Endothelial cell of umbilical vein (primary cell): ENCODE measurements around the gene AJAP1. TPM values are rescaled to one million over a fixed set of nuclear protein-coding genes. Genes with fewer than 3 reads are reported as not detected.
A peak's percentile ranks its signal among the peaks of the same experiment; 100 is the strongest.

Experiments
- BruUV-seq: library from RNA; stranded (reverse); fragments of 400-500 nt; replicated peaks from 2 replicates; lab custom pipeline; 2021; lab: Mats Ljungman, UMichigan
- CTCF ChIA-PET: fragments of 300-600, 350-600 bp; sonication (Branson Sonifier 250); formaldehyde crosslinking; loops from one replicate; lab custom pipeline; 2021; ENCODE audit warnings: antibody characterized with exemption, inconsistent platforms; lab: Charles Lee
- POLR2A ChIA-PET: fragments of 300-600, 350-600 bp; sonication (Branson Sonifier 250); formaldehyde crosslinking; loops from one replicate; lab custom pipeline; 2021; ENCODE audit warnings: antibody characterized with exemption, inconsistent platforms; lab: Charles Lee
- DNase-seq: peaks from one replicate; pipeline ENCODE4 v3.0.0-alpha.2; 2011; ENCODE audit warnings: low read depth, low spot score
- FAIRE-seq: peaks from 2 replicates; lab custom pipeline; 2011; peaks lifted over from hg19 to GRCh38; lab: Jason Lieb, UNC
- H2AFZ ChIP-seq: 2 replicates; pipeline ENCODE4 v1.6.0; 2012; ENCODE audit warnings: low read depth, low read length, control low read depth, inconsistent platforms
- H3K27ac ChIP-seq: 2 replicates; pipeline ENCODE4 v1.5.1; 2011; ENCODE audit warnings: low read depth, mild to moderate bottlenecking, control low read depth, low read length, moderate library complexity; ENCODE audit not compliant: insufficient read depth
- H3K27me3 ChIP-seq, 2 experiments: 2 replicates each; pipeline versions ENCODE4 v1.6.0 to v1.6.1; 2011; ENCODE audit warnings: low read length in 2 of 2, mixed read lengths in 1 of 2; ENCODE audit not compliant: control insufficient read depth in 2 of 2, insufficient read depth in 2 of 2
- H3K36me3 ChIP-seq, 2 experiments: 2 replicates in 1 of 2; 3 replicates in 1 of 2; pipeline ENCODE4 v1.5.1; 2011; ENCODE audit warnings: low read length in 2 of 2, mild to moderate bottlenecking in 1 of 2, moderate library complexity in 1 of 2; ENCODE audit not compliant: control insufficient read depth in 2 of 2, insufficient read depth in 2 of 2; ENCODE audit errors: extremely low read depth in 1 of 2
- H3K4me1 ChIP-seq: 3 replicates; pipeline ENCODE4 v1.5.1; 2011; ENCODE audit warnings: mild to moderate bottlenecking, low read length; ENCODE audit not compliant: control insufficient read depth, insufficient read depth; ENCODE audit errors: extremely low read depth
- H3K4me2 ChIP-seq: 2 replicates; pipeline ENCODE4 v1.6.1; 2011; ENCODE audit warnings: low read length, control low read depth, mixed read lengths; ENCODE audit not compliant: insufficient read depth
- H3K4me3 ChIP-seq, 3 experiments: fragments of 200-600 bp in 1 of 3; sonication (generic), shearing (Covaris generic) in 1 of 3; replicated peaks in 1 of 3; 2 replicates each; pipeline ENCODE4 v1.5.1; 2011 to 2016; ENCODE audit warnings: control low read depth in 3 of 3, low read length in 3 of 3, mild to moderate bottlenecking in 2 of 3, inconsistent platforms in 1 of 3, low read depth in 1 of 3, moderate library complexity in 1 of 3; ENCODE audit not compliant: insufficient read depth in 1 of 3
- H3K79me2 ChIP-seq: 2 replicates; pipeline ENCODE4 v1.6.0; 2012; ENCODE audit warnings: low read length, inconsistent platforms; ENCODE audit not compliant: control insufficient read depth, insufficient read depth
- H3K9ac ChIP-seq: replicated peaks from 2 replicates; pipeline ENCODE3; 2011; ENCODE audit warnings: low read length, control low read depth; ENCODE audit not compliant: insufficient read depth; ENCODE audit errors: extremely low read depth
- H3K9me1 ChIP-seq: replicated peaks from 3 replicates; pipeline ENCODE4 v1.6.0; 2011; ENCODE audit warnings: mild to moderate bottlenecking, low read length; ENCODE audit not compliant: control insufficient read depth, insufficient read depth; ENCODE audit errors: extremely low read depth
- H3K9me3 ChIP-seq: replicated peaks from 2 replicates; pipeline ENCODE4 v1.5.1; 2012; ENCODE audit warnings: low read length, inconsistent platforms; ENCODE audit not compliant: control insufficient read depth, insufficient read depth
- H4K20me1 ChIP-seq: replicated peaks from 2 replicates; pipeline ENCODE3; 2011; ENCODE audit warnings: mild to moderate bottlenecking, low read length; ENCODE audit not compliant: control insufficient read depth, insufficient read depth; ENCODE audit errors: extremely low read depth
- EZH2 ChIP-seq: IDR thresholded peaks from 2 replicates; pipeline ENCODE4 v1.6.1; 2012; ENCODE audit warnings: borderline replicate concordance, low read depth, mild to moderate bottlenecking, moderate library complexity, low read length, inconsistent platforms; ENCODE audit not compliant: severe bottlenecking
- FOS ChIP-seq: IDR thresholded peaks from 2 replicates; pipeline ENCODE4 v1.6.1; 2011; ENCODE audit warnings: mild to moderate bottlenecking, low read length, moderate library complexity, borderline replicate concordance; ENCODE audit not compliant: insufficient read depth
- GATA2 ChIP-seq: IDR thresholded peaks from 2 replicates; pipeline ENCODE4 v1.7.0; 2011; ENCODE audit warnings: low read depth, mild to moderate bottlenecking, moderate library complexity, mixed read lengths, low read length; ENCODE audit not compliant: insufficient read length, insufficient read depth
- MYC ChIP-seq: IDR thresholded peaks from one replicate; pipeline ENCODE4 v1.6.1; 2011; ENCODE audit warnings: mild to moderate bottlenecking, low read depth, low read length
- POLR2A ChIP-seq: IDR thresholded peaks from 2 replicates; pipeline ENCODE4 v1.6.1; 2012; ENCODE audit warnings: low read depth, mild to moderate bottlenecking, control low read depth, low read length
- POLR2AphosphoS5 ChIP-seq: IDR thresholded peaks from 2 replicates; pipeline ENCODE4 v1.6.1; 2012; ENCODE audit warnings: low read depth, mild to moderate bottlenecking, control low read depth, low read length, moderate library complexity; ENCODE audit not compliant: insufficient read depth
- dilution Hi-C: fragments of 300-500 bp; cut with MboI; formaldehyde crosslinking; loops from one replicate; pipeline ENCODE4 v1.15.0; 2019; ENCODE audit warnings: low sequenced_read_pairs; ENCODE audit not compliant: extremely low pct_ligation_motif_present
- intact Hi-C: fragments of 100-400 bp; cut with micrococcal nuclease; formaldehyde crosslinking; loops from one replicate; pipeline ENCODE4 v1.10.0; 2022
- polyA plus RNA-seq, 4 experiments: library from polyadenylated mRNA; depleted of rRNA in 3 of 4; stranded (reverse) in 3 of 4; unstranded in 1 of 4; fragments of >200 nt; gene quantifications; 2 replicates each; pipeline versions ENCODE4 v1.2.1 to v1.2.3, GENCODE V29; 2011 to 2012; ENCODE audit warnings: missing spikeins in 1 of 4
- total RNA-seq: library from RNA; stranded (reverse); gene quantifications from 2 replicates; pipeline ENCODE4 v1.2.3, GENCODE V29; 2021
- TF ChIP-seq, protein P1 (sequence below), 2 donors: IDR thresholded peaks; 1 replicate in 1 of 2; 2 replicates in 1 of 2; pipeline ENCODE4 v1.5.1; 2011; ENCODE audit warnings: low read length in 2 of 2, mild to moderate bottlenecking in 2 of 2, moderate library complexity in 2 of 2, control low read depth in 1 of 2, inconsistent platforms in 1 of 2, low read depth in 1 of 2; ENCODE audit not compliant: insufficient read depth in 1 of 2; ENCODE audit errors: extremely low read depth in 1 of 2

AJAP1 gene
- total and polyA plus RNA-seq, 2 donors (not counting 3 experiments of a cell fraction or from before 2014, with no cell fraction given) = not detected

DNA sequence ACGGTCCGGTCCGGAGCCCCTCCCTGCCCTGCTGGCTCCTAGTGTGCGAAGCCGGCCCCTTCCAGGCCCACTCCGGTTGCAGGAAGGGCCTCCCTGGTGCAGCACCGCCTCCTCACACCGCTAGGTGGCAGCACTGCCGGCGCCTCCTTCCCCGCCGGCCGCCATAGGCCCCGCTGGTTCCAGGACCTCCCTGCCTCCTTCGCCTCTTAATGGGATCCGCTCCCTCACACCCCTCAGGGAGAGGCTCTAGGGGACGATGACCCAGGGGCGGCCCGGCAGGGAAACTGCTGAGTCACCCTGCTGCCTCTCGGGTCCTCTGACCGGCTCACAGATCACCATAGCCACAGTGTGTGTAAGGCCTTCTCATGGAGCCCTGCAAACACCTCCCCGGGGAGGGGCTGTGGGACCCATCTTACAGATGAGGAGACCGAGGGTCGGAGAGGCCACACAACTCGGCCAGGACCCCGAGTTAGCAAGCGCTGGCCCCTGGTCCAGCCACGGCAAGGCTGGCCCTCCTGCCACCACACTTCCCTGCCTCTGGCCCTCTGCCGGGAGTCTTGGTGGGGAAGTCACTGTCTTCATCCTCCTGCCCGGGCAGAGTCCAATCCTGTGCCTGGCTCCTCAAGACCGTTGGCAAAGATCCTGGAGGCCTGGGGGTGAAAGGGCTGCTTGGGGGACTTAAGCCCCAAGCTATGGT lies 1.6 kb upstream of the AJAP1 start:
- no peak overlapping the region for H3K27ac ChIP-seq
- H3K4me1 ChIP-seq = no peaks in the 10 kb centered on the region
- intact Hi-C loops = loop anchor here (1.0 to 2.0 kb wide), 2 partner anchors 1264 to 1323 kb away; no protein-coding TSS in a partner anchor
- H3K9me1 ChIP-seq = no peaks in the 10 kb centered on the region
- no peaks in the 10 kb centered on the region for H3K9me3 ChIP-seq
- no peak for TF ChIP-seq MYC
- no peak for TF ChIP-seq FOS
- TF ChIP-seq POLR2A = no peak
- TF ChIP-seq, protein P1, sequence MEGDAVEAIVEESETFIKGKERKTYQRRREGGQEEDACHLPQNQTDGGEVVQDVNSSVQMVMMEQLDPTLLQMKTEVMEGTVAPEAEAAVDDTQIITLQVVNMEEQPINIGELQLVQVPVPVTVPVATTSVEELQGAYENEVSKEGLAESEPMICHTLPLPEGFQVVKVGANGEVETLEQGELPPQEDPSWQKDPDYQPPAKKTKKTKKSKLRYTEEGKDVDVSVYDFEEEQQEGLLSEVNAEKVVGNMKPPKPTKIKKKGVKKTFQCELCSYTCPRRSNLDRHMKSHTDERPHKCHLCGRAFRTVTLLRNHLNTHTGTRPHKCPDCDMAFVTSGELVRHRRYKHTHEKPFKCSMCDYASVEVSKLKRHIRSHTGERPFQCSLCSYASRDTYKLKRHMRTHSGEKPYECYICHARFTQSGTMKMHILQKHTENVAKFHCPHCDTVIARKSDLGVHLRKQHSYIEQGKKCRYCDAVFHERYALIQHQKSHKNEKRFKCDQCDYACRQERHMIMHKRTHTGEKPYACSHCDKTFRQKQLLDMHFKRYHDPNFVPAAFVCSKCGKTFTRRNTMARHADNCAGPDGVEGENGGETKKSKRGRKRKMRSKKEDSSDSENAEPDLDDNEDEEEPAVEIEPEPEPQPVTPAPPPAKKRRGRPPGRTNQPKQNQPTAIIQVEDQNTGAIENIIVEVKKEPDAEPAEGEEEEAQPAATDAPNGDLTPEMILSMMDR (IDR thresholded peaks at IDR 0.05; ENCODE audit: extremely low read depth in 1 of 2, insufficient read depth in 1 of 2, low read depth in 1 of 2, low read length in 2 of 2) = peak; percentile 86 to 97
- no peak for TF ChIP-seq POLR2AphosphoS5
- TF ChIP-seq GATA2 = no peak
- TF ChIP-seq EZH2 = no peak
- no peak overlapping the region for H3K4me2 ChIP-seq
- DNase-seq (peak; percentile 15), FAIRE-seq (no peak)
- H2AFZ ChIP-seq = no peak overlapping the region
- H3K79me2 ChIP-seq = no peaks in the 10 kb centered on the region
- H4K20me1 ChIP-seq = no peaks in the 10 kb centered on the region
- no peak overlapping the region for H3K9ac ChIP-seq
- no TSS peak for BruUV-seq
- no peaks in the 10 kb centered on the region for H3K36me3 ChIP-seq
- POLR2A ChIA-PET = no interaction called here
- CTCF ChIA-PET = interaction anchor here (0.8 to 1.6 kb wide), 2 partner anchors 34 to 1322 kb away, joined by 3 to 5 read pairs; no protein-coding TSS in a partner anchor
- H3K4me3 ChIP-seq = no peak overlapping the region
- H3K27me3 ChIP-seq = peaks cover 20 to 24% of the 10 kb centered on the region in 2 experiments
- dilution Hi-C loops = no loop called here
